GM04504 (cell line): ENCODE data around the gene AP5S1.

Experiments
- DNase-seq: peaks from one replicate; pipeline ENCODE4 v3.0.0-alpha.2; 2012; ENCODE audit warnings: low read depth

AP5S1 gene

GRCh38 chr20:3876676-3877075, 56.3 kb downstream of the AP5S1 start:
- no peak for DNase-seq
